Fibroblast of the aortic adventitia (primary cell): ENCODE measurements around the gene MLX. TPM values are rescaled to one million over a fixed set of nuclear protein-coding genes. Genes with fewer than 3 reads are reported as not detected.
A peak's percentile ranks its signal among the peaks of the same experiment; 100 is the strongest.
"Not testable (repeated sequence)": the region's sequence is repeated elsewhere in the genome, so short reads cannot be mapped to it uniquely, and the experiment has no call there.

ENCODE experiments used
- DNase-seq: peaks from one replicate; pipeline ENCODE4 v3.0.0-alpha.2; 2010; ENCODE audit warnings: low read depth
- H3K4me3 ChIP-seq: 2 replicates; pipeline ENCODE4 v1.5.1; 2011; ENCODE audit warnings: low read depth, mild to moderate bottlenecking, control low read depth, low read length, moderate library complexity
- CTCF ChIP-seq: IDR thresholded peaks from 2 replicates; pipeline ENCODE4 v1.5.1; 2011; ENCODE audit warnings: mild to moderate bottlenecking, low read length, control low read depth, inconsistent platforms; ENCODE audit not compliant: insufficient read depth
- total RNA-seq: library from RNA; depleted of rRNA; stranded (reverse); fragments of >200 nt; gene quantifications from 2 replicates; pipeline ENCODE4 v1.2.3, GENCODE V29; 2012; ENCODE audit warnings: low replicate concordance

MLX gene
- total RNA-seq, 1 donor = 41.8 TPM

- not testable (repeated sequence) for H3K4me3 ChIP-seq, DNase-seq
- peak; percentile 16 for TF ChIP-seq CTCF
These were observed 10.8 kb upstream of the MLX start for GRCh38 chr17:42555961-42556617.

GRCh38 chr17:42559075-42559474 lies 7.8 kb upstream of the MLX start:
- no peak overlapping the region for H3K4me3 ChIP-seq
- TF ChIP-seq CTCF = no peak
- no peak for DNase-seq

GRCh38 chr17:42560246-42560645 lies 6.7 kb upstream of the MLX start:
- no peak for DNase-seq
- no peak overlapping the region for H3K4me3 ChIP-seq
- TF ChIP-seq CTCF = no peak

GRCh38 chr17:42561897-42562387 lies 5.0 kb upstream of the MLX start, which contains the start of gene COASY:
Gene COASY (plus strand): TSS chr17:42562148. CDS start chr17:42562623, 475 bp downstream.
- TF ChIP-seq CTCF = no peak
- DNase-seq = peak; percentile 99
- H3K4me3 ChIP-seq = peak within 1 kb of the TSS; percentile 97

GRCh38 chr17:42562388-42563142 lies 4.3 kb upstream of the MLX start:
- DNase-seq = peak; percentile 25
- TF ChIP-seq CTCF = no peak
- H3K4me3 ChIP-seq = peak overlapping the region; percentile 97

- no peak for DNase-seq
- TF ChIP-seq CTCF = no peak
These were observed 3.8 kb upstream of the MLX start for GRCh38 chr17:42563143-42563509.

More at GRCh38 chr17:42563143-42563509, 3.8 kb upstream of the MLX start:
- H3K4me3 ChIP-seq = peak overlapping the region; percentile 97
